Progenitor cell of endocrine pancreas (in vitro differentiated cells): Measurements from ENCODE around the gene TNFRSF18. TPM values are rescaled to one million over a fixed set of nuclear protein-coding genes. Genes with fewer than 3 reads are reported as not detected.
A peak's percentile ranks its signal among the peaks of the same experiment; 100 is the strongest.

ENCODE experiments used
- DNase-seq: peaks from one replicate; pipeline ENCODE4 v3.0.0; 2021; ENCODE audit warnings: low spot score; ENCODE audit not compliant: unreplicated experiment
- H3K27ac Mint-ChIP-seq: 2 replicates; pipeline ENCODE4 v1.8.0; 2021; ENCODE audit warnings: mild to moderate bottlenecking, moderate library complexity, mixed read lengths
- H3K27me3 Mint-ChIP-seq: 2 replicates; pipeline ENCODE4 v1.8.0; 2021; ENCODE audit warnings: mixed read lengths
- H3K36me3 Mint-ChIP-seq: 2 replicates; pipeline ENCODE4 v1.8.0; 2022; ENCODE audit warnings: mixed read lengths; ENCODE audit not compliant: insufficient read depth
- H3K4me1 Mint-ChIP-seq: 2 replicates; pipeline ENCODE4 v1.8.0; 2021; ENCODE audit warnings: low read depth, mixed read lengths
- H3K4me3 Mint-ChIP-seq: 2 replicates; pipeline ENCODE4 v1.8.0; 2021; ENCODE audit warnings: low read depth, mild to moderate bottlenecking, moderate library complexity, mixed read lengths
- H3K9me3 Mint-ChIP-seq: 2 replicates; pipeline ENCODE4 v1.8.0; 2021; ENCODE audit warnings: low read depth, mixed read lengths
- CTCF ChIP-seq: fragments of 200-600 bp; sonication (generic); IDR thresholded peaks from one replicate; pipeline ENCODE4 v1.5.0; 2021; ENCODE audit warnings: antibody characterized with exemption, mild to moderate bottlenecking; ENCODE audit not compliant: unreplicated experiment
- total RNA-seq: library from RNA; stranded (reverse); gene quantifications from 2 replicates; pipeline ENCODE4 v1.2.1, GENCODE V29; 2021

TNFRSF18 gene
- total RNA-seq, 1 donor from 2014 or later: 0.48 TPM

- Mint-ChIP-seq H3K36me3 (peaks cover 3% of the 10 kb centered on the region), H3K4me1 (peaks cover 13% of the 10 kb centered on the region), H3K9me3 (no peaks in the 10 kb centered on the region), H3K27ac (no peak overlapping the region), H3K4me3 (no peak overlapping the region), H3K27me3 (no peaks in the 10 kb centered on the region)
- no peak for DNase-seq
- TF ChIP-seq CTCF: no peak
Observed at GRCh38 chr1:1166642-1167397, 39.6 kb downstream of the TNFRSF18 start.

GRCh38 chr1:1165900-1166421, 40.4 kb downstream of the TNFRSF18 start:
- TF ChIP-seq CTCF: no peak
- no peak for DNase-seq
- Mint-ChIP-seq H3K27me3 (no peaks in the 10 kb centered on the region), H3K27ac (peak overlapping the region; percentile 91), H3K4me1 (peaks cover 13% of the 10 kb centered on the region), H3K9me3 (no peaks in the 10 kb centered on the region), H3K36me3 (peaks cover 3% of the 10 kb centered on the region), H3K4me3 (peak overlapping the region; percentile 94)

DNA sequence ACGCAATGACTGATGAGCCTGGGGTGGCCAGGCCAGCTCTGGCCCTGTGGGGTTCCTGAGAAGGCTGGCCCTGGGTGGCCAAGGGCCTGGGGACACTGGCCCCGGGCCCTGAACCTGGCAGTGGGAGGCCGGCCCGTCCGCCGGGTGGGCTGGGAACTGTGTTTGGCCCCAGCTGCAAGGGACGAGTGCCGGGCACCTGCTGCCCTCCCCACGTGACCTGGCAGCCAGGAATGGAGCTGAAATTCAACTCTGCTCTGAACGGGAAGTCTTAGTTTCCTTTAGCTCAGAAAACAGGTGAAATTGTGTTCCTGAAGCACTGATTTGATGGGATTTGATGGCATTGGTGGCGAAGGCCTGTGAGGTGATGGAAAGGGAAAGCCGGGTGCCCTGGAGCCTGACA, 40.9 kb downstream of the TNFRSF18 start:
- H3K4me3 Mint-ChIP-seq: peak overlapping the region; percentile 94
- DNase-seq: no peak
- no peaks in the 10 kb centered on the region for H3K27me3 Mint-ChIP-seq
- peaks cover 13% of the 10 kb centered on the region for H3K4me1 Mint-ChIP-seq
- peaks cover 3% of the 10 kb centered on the region for H3K36me3 Mint-ChIP-seq
- H3K27ac Mint-ChIP-seq: peak overlapping the region; percentile 91
- TF ChIP-seq CTCF: no peak
- no peaks in the 10 kb centered on the region for H3K9me3 Mint-ChIP-seq

DNA sequence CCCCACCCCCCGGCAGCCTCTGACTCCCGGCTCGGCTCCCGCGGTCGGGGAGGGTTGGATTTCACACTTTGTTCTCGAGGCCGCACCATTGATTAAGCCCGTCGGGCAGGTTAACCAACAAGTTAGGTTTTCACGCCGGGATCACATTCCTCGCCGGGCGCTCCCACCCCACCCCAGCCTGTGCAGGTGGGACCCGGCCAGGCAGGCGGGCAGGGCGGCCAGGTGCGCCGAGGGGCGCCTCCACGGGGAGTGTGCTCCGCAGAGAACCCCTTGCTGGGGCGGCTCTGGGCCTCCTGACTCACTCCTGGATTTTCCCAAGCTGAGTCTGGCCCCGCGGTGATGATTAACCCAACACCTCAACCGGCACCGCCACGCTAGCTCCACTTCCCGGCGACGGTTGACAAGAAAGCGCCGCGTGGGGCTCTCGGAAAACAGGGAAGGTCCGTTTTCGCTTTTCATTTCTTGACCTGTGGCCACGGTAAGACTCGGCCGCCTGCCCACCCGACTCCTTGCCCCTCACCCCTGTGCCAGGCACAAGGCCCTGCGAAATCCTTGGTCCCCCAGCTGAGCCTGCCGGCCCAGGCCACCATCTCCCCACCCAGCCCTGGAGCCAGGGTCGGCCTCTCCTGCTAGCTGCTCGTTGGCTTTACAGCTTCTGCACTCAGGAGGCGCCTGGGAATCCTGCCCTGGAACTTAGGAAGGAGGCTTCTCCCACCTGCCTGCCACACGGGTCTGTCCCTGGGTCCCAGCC, 41.5 kb downstream of the TNFRSF18 start:
- peak; percentile 52 for DNase-seq
- H3K4me3 Mint-ChIP-seq: peak overlapping the region; percentile 94

More for the DNA sequence above, 41.5 kb downstream of the TNFRSF18 start:
- Mint-ChIP-seq H3K9me3 (no peaks in the 10 kb centered on the region), H3K27ac (peak overlapping the region; percentile 96), H3K27me3 (no peaks in the 10 kb centered on the region), H3K4me1 (peaks cover 11% of the 10 kb centered on the region), H3K36me3 (peaks cover 3% of the 10 kb centered on the region)
- no peak for TF ChIP-seq CTCF
